Hematopoietic multipotent progenitor cell treated with erythropoietin and hydrocortisone succinate and interleukin-3 and kit ligand, for 15 days (in vitro differentiated cells): Measurements from ENCODE around the gene SSTR5.
A peak's percentile ranks its signal among the peaks of the same experiment; 100 is the strongest.

Source experiments
- DNase-seq: peaks from one replicate; pipeline ENCODE4 v3.0.0-alpha.2; 2015; ENCODE audit warnings: low spot score

Gene SSTR5

DNA sequence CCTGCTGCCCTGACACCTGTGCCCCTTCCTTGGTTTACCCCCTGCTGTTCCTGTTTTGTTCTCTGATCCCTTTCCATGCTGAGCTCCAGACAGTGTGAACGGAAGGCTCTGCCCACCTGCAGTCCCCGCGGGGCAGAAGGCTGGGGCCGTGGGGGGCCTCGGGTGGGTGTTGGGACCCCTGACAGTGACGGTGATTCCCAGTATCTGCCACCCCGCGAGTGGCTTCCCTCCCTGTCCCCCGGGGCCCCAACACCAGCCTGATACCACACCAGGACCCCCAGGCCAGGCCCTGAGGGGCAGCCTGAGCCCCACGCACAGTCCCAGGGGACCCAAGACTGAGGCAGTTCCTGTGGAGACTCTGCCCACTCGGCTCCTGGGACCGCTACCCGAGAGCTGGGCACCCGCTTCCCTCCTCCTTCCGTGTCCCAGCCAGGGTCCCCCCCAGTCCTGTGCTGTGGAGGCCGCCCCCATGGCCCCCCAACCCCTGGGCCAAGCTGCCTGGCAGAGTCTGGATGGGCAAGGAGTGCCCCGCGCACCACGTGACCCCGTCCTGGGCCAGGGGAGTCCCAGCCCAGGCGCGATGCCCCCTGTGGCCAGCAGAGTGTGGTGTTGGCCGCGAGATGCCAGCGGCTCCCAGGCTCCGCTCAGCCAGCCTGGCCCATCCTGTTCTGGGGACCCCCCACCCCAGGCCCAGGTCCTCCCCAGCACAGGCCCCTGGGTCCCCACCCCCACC is 33.5 kb downstream of the SSTR5 start:
- peak; percentile 4 for DNase-seq

DNA sequence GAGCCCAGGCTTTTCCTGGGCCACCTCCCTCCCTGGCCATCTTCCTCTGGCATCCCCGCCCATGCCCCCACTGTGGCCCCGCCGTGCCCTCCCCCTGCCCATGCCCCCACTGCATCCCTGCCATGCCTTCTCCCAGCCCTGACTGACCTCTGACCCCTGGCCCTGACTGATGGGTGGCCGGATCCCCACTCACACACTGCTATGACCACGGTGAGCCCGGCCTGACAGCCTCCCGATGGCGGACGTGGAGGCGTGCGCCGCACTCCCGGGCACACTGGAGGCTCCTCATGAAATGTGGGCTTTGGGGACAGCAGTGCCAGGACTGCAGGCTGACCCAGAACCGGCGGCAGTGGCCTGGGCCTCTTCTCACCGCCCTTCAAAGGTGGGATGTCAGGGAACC is 34.1 kb downstream of the SSTR5 start:
- DNase-seq = no peak

- DNase-seq = no peak
These were observed 34.6 kb downstream of the SSTR5 start for GRCh38 chr16:1107141-1107540.

DNA sequence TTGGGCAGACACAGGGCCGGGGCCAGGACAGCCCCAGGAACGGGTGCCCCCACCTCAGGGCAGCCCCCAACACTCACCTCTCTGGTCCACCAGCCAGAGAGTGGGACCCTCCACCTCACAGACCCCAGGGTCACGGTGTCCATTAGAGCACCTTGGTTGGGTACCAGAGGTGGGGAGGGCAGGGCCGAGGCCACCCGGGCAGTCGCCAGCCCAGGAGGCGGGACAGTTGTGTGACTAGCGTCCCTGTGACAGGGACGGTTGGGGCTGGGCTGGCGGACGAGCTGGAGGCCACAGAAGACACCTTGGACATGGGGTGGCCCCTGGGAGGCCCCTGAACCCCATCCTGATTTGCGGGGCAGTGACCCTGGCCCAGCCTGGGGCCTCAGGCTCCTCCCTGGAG is 35.2 kb downstream of the SSTR5 start:
- DNase-seq = no peak

GRCh38 chr16:1108299-1109252 is 36.0 kb downstream of the SSTR5 start:
- DNase-seq = no peak

- DNase-seq = no peak
These were observed 37.1 kb downstream of the SSTR5 start for GRCh38 chr16:1109648-1110047.

GRCh38 chr16:1112506-1113184 is 40.1 kb downstream of the SSTR5 start:
- no peak for DNase-seq

DNA sequence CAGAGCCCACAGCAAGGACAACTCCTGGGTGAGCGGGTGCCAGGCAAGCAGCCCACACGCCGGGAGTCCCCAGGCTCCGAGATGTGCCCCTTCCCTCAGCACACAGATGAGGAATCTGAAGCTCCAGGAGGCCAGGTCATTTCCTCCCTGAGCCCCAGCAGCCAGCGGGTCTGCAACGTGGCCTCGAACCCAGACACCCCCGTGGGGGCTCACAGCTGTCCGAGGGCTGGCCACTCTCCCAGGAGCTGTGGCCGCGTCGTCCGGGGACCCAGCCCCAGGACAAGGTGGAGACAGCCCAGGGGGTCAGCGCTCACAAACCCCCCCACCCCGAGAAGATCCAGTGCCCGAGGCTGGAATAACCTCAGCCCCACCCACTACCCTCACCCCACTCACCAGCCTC is 40.9 kb downstream of the SSTR5 start:
- DNase-seq = no peak

- no peak for DNase-seq
These were observed 41.5 kb downstream of the SSTR5 start for GRCh38 chr16:1113889-1114526.

DNA sequence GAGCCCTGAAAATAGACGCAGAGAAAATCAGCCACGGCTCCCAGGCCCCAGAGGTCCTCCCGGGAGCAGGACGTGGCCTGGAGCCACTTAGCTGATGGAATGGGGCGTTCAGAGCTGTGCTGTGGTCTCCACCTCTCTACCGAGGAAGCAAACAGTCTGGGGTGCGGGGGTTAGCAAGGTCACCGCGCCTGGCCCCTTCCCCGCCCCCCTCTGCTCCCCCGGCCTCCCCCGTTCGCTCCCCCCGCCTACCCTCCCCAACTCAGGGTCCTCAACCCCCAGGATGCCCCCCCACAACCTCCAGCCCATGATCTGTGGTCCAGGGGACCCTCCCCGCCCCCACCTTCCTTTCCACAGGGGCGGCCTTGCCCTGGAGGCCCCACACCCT is 44.1 kb downstream of the SSTR5 start:
- no peak for DNase-seq

GRCh38 chr16:1117176-1117900 is 44.8 kb downstream of the SSTR5 start:
- DNase-seq = no peak

GRCh38 chr16:1117926-1118325 is 45.4 kb downstream of the SSTR5 start:
- no peak for DNase-seq

- DNase-seq = no peak
These were observed 46.6 kb downstream of the SSTR5 start for GRCh38 chr16:1119129-1119528.

DNA sequence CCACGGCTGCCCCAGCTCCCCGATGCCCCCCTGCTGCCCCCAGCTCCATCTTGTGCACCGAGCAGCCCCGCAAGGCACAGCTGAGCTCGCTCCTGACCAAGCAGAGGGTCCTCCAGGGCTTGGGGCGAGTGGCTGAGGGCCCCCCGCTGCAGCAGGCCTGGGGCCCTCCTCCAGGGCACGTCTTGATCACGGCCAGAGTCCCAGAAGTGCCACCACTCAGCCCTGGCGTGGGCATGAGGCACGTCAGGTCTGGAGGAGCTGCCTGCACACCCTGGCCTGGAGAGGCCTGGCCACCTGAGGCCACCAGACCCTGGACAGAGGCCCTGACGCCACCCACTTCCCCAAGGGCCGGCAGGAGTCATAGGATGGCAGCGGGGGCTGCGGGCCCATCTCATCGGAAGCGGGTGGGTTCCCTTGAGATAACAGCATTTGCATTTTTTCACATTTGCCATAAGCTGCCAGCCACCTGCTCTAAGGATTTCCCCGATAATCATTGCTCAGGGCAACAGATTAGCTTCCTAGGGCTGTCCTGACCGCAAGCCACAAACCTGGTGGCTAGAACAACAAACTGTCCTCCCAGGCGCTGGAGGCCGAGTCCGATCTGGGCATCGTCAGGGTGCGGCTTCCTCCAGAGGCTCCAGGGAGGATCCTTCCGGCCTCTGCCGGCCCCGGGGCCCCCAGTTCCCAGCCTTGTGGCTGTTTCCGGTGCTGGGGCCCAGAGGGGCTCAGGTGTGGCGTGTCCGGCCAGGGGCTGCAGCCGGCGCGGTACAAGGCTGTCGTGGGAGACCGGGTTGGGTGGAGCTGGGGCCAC is 47.4 kb downstream of the SSTR5 start:
- no peak for DNase-seq

- no peak for DNase-seq
These were observed 48.0 kb downstream of the SSTR5 start for GRCh38 chr16:1120577-1120941.

DNA sequence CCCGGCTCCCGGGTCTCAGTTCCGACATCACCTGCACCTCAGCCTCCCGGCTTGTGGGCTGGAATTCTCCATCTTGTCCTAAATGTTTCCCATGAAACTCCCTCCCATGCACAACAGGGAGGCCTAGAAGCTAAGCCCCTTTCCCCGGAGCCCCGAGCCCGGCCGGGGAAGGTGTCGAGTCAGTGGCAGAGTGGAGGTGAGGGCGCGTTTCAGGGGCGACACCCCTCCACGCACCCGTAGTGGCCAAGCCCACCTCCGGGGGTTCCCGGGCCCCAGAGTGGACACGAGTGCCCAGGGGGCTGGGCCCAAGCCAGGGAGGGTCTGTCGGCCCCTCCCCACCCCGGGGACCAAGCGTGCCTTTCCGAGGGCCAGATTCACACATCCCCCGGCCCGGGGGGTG is 48.5 kb downstream of the SSTR5 start:
- no peak for DNase-seq

DNA sequence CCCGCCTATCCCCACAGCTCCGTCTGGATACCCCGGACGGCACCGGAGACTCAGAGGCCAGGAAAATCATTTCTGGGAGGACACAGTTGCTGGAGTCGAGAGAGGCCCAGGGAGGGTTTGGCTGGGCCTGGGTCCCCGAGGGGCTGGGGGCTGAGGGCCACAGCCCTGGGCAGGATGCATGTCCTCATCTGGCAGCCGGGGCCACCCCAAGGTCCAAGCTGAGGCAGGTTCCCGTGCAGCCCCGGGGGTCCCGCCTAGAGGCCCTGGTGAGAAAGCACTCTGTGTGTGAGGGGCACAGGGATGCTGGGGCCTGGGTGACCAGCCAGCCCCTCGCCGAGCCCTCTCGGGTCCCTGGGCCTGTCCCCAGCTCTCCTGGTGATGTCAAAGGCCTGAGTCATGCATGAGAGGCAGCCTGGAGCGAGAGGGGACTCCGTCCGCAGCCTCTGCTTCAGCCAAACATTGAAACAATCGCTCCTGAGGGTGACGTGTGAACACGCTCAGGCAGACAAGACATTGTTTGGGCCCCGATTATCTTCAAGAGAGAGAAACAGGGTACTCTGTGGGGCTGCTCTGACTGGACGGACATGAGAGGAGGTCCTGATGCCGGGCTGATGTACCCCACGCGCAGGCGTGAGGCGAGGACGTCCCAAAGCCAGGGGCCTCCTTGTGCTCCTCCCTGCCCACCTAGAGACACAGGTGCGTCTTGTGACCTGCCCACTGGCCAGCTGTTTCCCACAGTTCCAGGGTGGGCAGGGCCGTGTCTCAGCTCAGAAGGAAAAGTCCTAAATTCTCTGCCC is 49.3 kb downstream of the SSTR5 start:
- DNase-seq = no peak

- DNase-seq = no peak
These were observed 49.8 kb downstream of the SSTR5 start for GRCh38 chr16:1122398-1122765.

DNA sequence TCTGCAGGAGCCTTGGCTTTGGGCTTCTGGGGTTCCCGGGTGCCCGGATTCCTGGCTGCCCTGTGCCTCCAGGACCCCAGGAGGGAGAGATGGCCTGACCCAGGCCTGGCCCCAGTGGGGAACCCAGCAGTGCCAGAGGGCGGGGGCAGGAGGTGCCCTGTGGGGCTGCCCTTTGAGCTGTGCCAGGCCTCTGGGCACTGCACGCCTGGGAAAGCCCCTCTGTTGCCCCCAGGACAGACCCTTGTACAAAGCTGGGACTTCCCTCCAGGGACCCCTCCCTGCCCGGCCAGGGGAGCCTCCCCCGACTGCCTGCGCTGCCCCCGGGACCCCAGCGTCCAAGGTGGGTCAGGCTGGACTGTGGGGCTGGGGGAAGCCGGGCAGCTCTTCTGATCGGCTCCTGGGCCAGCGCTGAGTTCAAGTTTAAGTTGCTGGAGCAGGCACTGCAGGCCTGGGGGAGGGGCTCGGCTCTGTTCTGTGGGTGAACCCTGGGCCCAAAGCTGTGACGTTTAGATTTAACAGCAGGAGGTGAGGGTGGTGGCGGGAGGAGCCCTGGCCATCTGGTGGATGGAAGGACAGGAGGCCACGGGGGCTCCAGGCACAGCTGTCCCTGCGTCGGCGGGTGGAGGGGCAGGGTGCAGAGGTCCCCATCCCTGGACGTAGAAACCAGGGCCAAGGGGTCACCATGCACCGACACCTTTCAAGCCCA is 51.1 kb downstream of the SSTR5 start:
- DNase-seq = no peak
